ENCODE measurements around the gene MED4.

DNA sequence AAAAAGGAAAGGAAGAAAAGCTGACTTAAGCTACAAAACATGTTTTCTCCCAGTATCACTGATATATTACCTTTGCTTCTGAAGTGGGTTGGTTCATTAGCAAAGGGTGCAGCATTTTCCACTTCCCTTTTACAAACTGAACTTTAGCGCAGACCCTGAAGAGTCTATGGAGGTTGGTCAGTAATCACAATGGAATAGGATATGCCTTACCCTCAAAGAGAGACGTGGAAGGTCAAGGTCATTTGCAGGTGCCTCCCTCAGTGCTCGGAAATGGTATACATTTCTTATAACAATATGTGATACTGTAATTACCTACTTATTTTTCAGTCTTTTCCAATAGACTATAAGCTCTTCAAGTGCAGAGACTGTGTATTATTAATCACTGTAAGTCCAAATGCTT is 21.9 kb upstream of the MED4 start:
- TF ChIP-seq, protein P1, sequence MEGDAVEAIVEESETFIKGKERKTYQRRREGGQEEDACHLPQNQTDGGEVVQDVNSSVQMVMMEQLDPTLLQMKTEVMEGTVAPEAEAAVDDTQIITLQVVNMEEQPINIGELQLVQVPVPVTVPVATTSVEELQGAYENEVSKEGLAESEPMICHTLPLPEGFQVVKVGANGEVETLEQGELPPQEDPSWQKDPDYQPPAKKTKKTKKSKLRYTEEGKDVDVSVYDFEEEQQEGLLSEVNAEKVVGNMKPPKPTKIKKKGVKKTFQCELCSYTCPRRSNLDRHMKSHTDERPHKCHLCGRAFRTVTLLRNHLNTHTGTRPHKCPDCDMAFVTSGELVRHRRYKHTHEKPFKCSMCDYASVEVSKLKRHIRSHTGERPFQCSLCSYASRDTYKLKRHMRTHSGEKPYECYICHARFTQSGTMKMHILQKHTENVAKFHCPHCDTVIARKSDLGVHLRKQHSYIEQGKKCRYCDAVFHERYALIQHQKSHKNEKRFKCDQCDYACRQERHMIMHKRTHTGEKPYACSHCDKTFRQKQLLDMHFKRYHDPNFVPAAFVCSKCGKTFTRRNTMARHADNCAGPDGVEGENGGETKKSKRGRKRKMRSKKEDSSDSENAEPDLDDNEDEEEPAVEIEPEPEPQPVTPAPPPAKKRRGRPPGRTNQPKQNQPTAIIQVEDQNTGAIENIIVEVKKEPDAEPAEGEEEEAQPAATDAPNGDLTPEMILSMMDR (IDR thresholded peaks at IDR 0.05) = no peak
- TF ChIP-seq POLR2A (IDR thresholded peaks at IDR 0.05) = no peak
